ENCODE measurements around the gene PLEKHG2. TPM values are rescaled to one million over a fixed set of nuclear protein-coding genes. Genes with fewer than 3 reads are reported as not detected.
A peak's percentile ranks its signal among the peaks of the same experiment; 100 is the strongest.

The PLEKHG2 gene
- total RNA-seq, 1 donor, result 21.4 TPM

DNA sequence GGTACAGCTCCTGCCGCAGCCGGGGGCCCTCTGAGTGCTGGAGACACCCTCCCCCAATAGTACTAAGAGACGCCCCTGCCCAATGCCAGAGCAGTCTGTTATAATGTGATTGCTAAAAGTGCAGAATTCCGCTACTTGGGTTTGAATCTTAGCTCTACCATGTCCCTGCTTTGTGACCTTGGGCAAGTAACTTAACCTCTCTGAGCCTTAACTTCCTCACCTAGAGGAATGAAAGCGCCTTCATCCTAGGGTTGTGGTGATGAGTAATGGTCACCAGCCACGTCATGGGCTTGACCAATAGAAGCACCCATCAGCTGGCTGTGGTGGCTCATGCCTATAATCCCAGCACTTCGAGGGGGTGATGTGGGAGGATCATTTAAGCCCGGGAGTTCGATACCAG, 6.5 kb downstream of the PLEKHG2 start:
- DNase-seq (ENCODE audit: insufficient read length, low spot score, missing footprints), result peak; percentile 64
- Histone ChIP-seq H3K27ac (ENCODE audit: low read depth, low read length) (no peak overlapping the region), H3K79me2 (ENCODE audit: insufficient read depth, low read length) (peaks cover 30% of the 10 kb centered on the region), H3K4me3 (ENCODE audit: insufficient read depth, low read length) (no peak overlapping the region), H2AFZ (ENCODE audit: low read length) (no peak overlapping the region), H4K20me1 (ENCODE audit: insufficient read depth, low read length) (peaks cover 16% of the 10 kb centered on the region), H3K36me3 (ENCODE audit: insufficient read depth, low read length) (peaks cover 53% of the 10 kb centered on the region), H3K4me2 (ENCODE audit: insufficient read depth, low read length) (no peak overlapping the region), H3K4me1 (ENCODE audit: insufficient read depth, low read length) (peaks cover 10% of the 10 kb centered on the region), H3K27me3 (ENCODE audit: insufficient read depth, low read length) (no peaks in the 10 kb centered on the region), H3K9me3 (ENCODE audit: low read depth, low read length) (no peaks in the 10 kb centered on the region)
- TF ChIP-seq, protein P1, sequence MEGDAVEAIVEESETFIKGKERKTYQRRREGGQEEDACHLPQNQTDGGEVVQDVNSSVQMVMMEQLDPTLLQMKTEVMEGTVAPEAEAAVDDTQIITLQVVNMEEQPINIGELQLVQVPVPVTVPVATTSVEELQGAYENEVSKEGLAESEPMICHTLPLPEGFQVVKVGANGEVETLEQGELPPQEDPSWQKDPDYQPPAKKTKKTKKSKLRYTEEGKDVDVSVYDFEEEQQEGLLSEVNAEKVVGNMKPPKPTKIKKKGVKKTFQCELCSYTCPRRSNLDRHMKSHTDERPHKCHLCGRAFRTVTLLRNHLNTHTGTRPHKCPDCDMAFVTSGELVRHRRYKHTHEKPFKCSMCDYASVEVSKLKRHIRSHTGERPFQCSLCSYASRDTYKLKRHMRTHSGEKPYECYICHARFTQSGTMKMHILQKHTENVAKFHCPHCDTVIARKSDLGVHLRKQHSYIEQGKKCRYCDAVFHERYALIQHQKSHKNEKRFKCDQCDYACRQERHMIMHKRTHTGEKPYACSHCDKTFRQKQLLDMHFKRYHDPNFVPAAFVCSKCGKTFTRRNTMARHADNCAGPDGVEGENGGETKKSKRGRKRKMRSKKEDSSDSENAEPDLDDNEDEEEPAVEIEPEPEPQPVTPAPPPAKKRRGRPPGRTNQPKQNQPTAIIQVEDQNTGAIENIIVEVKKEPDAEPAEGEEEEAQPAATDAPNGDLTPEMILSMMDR (IDR thresholded peaks at IDR 0.05; ENCODE audit: extremely low read depth, low read depth, low read length), result no peak

- peak; percentile 60 for DNase-seq (ENCODE audit: insufficient read length, low spot score, missing footprints)
- H3K4me1 ChIP-seq (ENCODE audit: insufficient read depth, low read length), result no peaks in the 10 kb centered on the region
- H2AFZ ChIP-seq (ENCODE audit: low read length), result no peak overlapping the region
- no peak overlapping the region for H3K4me2 ChIP-seq (ENCODE audit: insufficient read depth, low read length)
- no peak overlapping the region for H3K27ac ChIP-seq (ENCODE audit: low read depth, low read length)
- TF ChIP-seq, protein P1 (IDR thresholded peaks at IDR 0.05; ENCODE audit: extremely low read depth, low read depth, low read length), result no peak
- H3K9me3 ChIP-seq (ENCODE audit: low read depth, low read length), result no peaks in the 10 kb centered on the region
- H3K27me3 ChIP-seq (ENCODE audit: insufficient read depth, low read length), result no peaks in the 10 kb centered on the region
- peaks cover 13% of the 10 kb centered on the region for H3K79me2 ChIP-seq (ENCODE audit: insufficient read depth, low read length)
- H4K20me1 ChIP-seq (ENCODE audit: insufficient read depth, low read length), result peaks cover 3% of the 10 kb centered on the region
- H3K4me3 ChIP-seq (ENCODE audit: insufficient read depth, low read length), result no peak overlapping the region
- peaks cover 66% of the 10 kb centered on the region for H3K36me3 ChIP-seq (ENCODE audit: insufficient read depth, low read length)
Measured at GRCh38 chr19:39420769-39421168, 8.3 kb downstream of the PLEKHG2 start.

GRCh38 chr19:39422020-39422419, 9.6 kb downstream of the PLEKHG2 start:
- peak; percentile 51 for DNase-seq (ENCODE audit: insufficient read length, low spot score, missing footprints)
- Histone ChIP-seq H3K4me1 (ENCODE audit: insufficient read depth, low read length) (no peaks in the 10 kb centered on the region), H3K27me3 (ENCODE audit: insufficient read depth, low read length) (no peaks in the 10 kb centered on the region), H3K27ac (ENCODE audit: low read depth, low read length) (no peak overlapping the region), H3K4me3 (ENCODE audit: insufficient read depth, low read length) (no peak overlapping the region), H4K20me1 (ENCODE audit: insufficient read depth, low read length) (peaks cover under 1% of the 10 kb centered on the region), H3K36me3 (ENCODE audit: insufficient read depth, low read length) (peaks cover 59% of the 10 kb centered on the region), H3K79me2 (ENCODE audit: insufficient read depth, low read length) (peaks cover 2% of the 10 kb centered on the region), H2AFZ (ENCODE audit: low read length) (no peak overlapping the region), H3K4me2 (ENCODE audit: insufficient read depth, low read length) (no peak overlapping the region), H3K9me3 (ENCODE audit: low read depth, low read length) (no peaks in the 10 kb centered on the region)
- TF ChIP-seq, protein P1 (IDR thresholded peaks at IDR 0.05; ENCODE audit: extremely low read depth, low read depth, low read length), result no peak

- no peak overlapping the region for H2AFZ ChIP-seq (ENCODE audit: low read length)
- H3K9me3 ChIP-seq (ENCODE audit: low read depth, low read length), result no peaks in the 10 kb centered on the region
- no peaks in the 10 kb centered on the region for H4K20me1 ChIP-seq (ENCODE audit: insufficient read depth, low read length)
- H3K4me1 ChIP-seq (ENCODE audit: insufficient read depth, low read length), result peaks cover 8% of the 10 kb centered on the region
- DNase-seq (ENCODE audit: insufficient read length, low spot score, missing footprints), result peak; percentile 51
- TF ChIP-seq, protein P1 (IDR thresholded peaks at IDR 0.05; ENCODE audit: extremely low read depth, low read depth, low read length), result no peak
- no peaks in the 10 kb centered on the region for H3K79me2 ChIP-seq (ENCODE audit: insufficient read depth, low read length)
- no peaks in the 10 kb centered on the region for H3K27me3 ChIP-seq (ENCODE audit: insufficient read depth, low read length)
- no peak overlapping the region for H3K27ac ChIP-seq (ENCODE audit: low read depth, low read length)
- H3K36me3 ChIP-seq (ENCODE audit: insufficient read depth, low read length), result peaks cover 54% of the 10 kb centered on the region
- no peak overlapping the region for H3K4me3 ChIP-seq (ENCODE audit: insufficient read depth, low read length)
- H3K4me2 ChIP-seq (ENCODE audit: insufficient read depth, low read length), result no peak overlapping the region
Measured at GRCh38 chr19:39423258-39424086, 11.0 kb downstream of the PLEKHG2 start.

Measured in osteoblast (primary cell).